Measurements from ENCODE around the gene SYNPO.

Gene SYNPO, protein sequence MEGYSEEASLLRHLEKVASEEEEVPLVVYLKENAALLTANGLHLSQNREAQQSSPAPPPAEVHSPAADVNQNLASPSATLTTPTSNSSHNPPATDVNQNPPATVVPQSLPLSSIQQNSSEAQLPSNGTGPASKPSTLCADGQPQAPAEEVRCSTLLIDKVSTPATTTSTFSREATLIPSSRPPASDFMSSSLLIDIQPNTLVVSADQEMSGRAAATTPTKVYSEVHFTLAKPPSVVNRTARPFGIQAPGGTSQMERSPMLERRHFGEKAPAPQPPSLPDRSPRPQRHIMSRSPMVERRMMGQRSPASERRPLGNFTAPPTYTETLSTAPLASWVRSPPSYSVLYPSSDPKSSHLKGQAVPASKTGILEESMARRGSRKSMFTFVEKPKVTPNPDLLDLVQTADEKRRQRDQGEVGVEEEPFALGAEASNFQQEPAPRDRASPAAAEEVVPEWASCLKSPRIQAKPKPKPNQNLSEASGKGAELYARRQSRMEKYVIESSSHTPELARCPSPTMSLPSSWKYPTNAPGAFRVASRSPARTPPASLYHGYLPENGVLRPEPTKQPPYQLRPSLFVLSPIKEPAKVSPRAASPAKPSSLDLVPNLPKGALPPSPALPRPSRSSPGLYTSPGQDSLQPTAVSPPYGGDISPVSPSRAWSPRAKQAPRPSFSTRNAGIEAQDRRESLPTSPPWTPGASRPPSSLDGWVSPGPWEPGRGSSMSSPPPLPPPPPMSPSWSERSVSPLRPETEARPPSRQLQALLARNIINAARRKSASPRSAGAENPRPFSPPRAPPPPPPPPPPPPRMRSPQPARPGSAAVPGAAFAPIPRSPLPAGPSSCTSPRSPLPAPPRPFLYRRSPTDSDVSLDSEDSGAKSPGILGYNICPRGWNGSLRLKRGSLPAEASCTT

DNA sequence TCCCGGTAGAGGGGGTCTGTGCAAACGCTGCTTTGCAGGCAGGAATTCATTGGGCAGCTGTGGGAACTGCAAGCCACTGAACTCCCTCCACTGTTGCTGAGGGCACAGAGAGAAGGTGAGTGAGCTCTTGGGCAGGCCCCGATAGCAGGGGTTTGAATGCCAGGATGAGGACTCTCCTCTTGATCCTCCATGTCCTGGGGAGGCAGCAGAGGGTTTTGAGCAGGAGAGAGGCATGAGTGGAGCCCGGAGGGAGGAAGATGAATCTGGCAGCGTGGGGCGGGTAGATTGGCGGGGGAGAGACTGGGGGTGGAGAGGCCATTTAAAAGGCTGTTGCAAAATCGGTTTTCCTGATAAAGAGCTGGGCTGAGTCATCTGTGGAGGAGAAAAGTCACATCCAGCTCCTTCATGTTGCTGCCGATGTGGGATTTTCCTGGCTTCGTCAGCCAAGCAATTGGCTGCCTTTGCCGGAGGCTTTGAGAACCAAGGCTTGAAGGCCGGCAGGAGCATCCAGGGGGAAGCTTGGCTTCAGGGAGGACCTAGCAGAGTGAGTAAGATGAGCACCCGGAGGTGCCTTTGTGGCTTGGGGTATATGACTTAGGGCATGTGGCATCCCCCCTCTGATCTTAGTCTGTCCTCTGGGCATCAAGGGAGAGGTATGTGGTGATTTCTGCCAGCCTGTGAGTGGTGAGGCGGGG lies at the start of gene SYNPO:
SYNPO (plus strand) TSS at position 350 of the 695 bp plus-strand sequence. CDS start 7,616 bp downstream, outside the sequence.
- peak; percentile 73 to 84 for DNase-seq

DNA sequence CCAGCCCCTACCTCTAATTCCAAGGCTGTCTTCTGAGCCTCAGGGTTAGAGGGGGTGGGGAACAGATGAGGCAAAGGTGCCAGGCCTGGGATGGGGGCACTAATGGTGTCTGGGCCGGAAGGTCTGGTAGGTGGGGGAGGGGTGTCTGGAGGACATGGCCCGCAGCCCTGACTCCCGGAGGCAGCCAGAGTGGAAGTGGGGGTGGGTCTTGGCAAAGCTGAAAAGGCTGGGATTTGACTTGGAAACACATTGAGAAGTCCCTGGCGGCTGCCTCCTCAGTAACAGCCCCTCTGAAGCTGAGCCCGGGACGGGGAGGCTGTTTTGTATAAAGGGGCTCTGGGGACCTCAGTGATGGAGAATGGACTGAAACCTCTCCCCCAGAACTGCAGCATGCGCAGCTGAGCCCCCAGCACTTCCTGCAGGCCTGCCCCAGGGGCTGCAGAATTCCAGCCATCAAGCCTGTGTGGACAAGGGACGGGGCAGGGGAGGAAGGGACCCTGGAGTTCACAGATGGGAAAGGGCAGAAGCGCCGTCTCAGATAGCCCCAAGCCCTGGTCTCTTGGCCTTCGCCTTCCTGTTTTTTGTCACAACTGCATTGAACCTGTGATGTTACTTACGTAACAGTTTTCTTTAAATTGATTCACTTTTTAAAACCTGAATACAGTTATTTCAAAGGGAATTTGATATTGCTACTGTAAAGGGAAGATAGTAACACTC lies 49.3 kb upstream of the SYNPO start:
- DNase-seq = no peak

DNA sequence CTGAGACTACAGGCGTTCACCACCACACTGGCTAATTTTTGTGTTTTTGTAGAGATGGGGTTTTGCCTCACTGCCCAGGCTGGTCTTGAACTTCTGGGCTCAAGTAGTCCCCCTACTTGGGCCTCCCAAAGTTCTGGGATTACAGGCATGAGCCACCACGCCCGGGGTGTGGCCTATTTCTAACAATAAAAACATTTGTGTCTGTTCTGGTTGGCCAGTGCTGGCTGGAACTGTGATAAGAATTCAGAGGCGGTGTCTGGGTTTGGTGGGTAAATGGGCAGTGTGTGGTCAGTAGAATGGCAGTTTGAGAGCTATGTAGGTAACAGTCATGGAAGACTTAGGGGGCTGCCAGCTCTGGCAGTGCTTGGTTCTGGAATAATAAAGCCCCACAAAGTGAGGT lies 46.9 kb upstream of the SYNPO start:
- no peak for DNase-seq

DNA sequence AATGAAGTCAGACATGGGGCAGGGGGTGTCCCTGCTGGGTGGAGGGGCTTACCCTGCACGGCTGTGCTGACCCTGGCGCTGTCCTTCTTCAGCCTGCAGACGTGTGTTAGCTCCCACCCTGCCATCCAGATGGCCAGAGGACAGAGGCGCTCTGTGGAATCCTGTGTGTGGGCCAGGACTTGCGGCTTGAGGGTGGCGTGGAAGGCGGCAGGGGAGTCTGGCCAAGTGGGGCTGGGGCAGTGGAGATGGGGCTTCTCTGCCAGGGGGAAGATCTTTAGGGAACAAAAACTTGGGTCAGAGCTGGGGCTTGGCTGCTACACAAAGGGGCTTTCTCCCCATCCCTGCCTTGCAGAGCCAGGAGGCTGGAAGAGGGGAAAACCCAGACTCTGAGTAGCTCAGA lies 46.5 kb upstream of the SYNPO start:
- no peak for DNase-seq

DNA sequence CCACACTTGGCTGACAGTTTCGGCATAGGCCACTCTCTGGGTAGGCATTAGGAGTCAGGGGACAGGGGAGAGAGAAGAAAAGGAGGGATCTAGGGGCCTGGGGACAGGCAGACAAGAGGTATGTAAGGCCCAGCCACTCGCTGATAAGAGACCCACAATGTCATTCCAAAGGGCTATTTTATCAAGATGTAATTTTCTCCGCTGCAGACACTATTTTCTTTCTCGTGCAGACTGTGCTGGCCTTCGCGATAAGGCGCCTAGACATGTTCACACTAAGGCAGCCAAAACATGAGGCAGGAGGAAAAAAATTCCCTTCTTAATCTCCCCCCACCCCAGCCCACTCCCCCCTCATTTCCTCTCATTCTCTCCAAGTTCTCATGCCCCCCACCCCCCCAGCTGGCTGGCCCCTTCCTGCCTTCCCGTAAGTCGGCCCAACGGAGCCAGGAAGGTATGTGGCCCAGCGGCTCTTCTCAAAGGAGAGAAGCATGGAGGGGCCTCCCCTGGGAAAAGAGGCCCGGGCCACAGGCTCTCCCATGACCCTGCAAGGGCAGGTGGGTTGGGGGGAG lies 44.9 kb upstream of the SYNPO start:
- no peak for DNase-seq

DNA sequence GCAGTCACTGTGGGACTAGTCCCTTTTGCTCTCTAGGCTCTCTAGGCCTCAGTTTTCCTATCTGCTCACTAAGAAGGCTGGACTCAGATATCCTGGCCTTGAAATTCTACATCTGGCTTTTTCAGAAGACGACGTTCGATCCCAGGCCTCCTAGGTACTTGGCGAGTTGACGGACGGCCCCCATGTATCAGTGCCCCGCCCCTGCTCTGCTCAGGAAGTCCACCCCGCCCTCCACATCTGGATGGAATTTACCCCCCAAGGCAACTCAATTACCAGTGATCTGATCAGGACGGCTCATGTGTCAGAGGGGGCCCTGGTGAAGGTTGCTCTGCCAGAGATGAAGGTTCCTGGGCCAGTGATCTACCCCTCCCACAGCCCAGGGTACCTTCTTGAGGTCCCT lies 44.1 kb upstream of the SYNPO start:
- no peak for DNase-seq

DNA sequence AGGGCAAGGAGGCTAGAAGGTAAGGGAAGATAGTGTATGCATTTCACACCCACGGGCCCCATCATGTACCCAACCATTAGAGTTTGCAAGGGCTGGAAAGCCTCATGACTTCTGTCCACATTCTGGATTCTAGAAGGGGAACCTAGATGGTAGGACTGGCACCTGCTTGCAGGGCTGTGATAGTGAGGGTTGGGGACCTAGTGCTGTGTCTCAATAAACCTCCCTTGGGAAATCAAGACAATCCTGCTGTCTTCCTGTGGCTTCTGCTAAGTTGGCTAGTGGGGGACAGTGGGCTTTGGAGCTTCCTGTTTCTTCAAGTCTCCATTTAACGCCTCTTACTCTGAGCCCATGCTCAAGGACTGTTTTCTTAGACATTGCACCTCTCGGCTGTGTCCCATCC lies 43.6 kb upstream of the SYNPO start:
- DNase-seq = peak in 1 of 2 donors; percentile 39

DNA sequence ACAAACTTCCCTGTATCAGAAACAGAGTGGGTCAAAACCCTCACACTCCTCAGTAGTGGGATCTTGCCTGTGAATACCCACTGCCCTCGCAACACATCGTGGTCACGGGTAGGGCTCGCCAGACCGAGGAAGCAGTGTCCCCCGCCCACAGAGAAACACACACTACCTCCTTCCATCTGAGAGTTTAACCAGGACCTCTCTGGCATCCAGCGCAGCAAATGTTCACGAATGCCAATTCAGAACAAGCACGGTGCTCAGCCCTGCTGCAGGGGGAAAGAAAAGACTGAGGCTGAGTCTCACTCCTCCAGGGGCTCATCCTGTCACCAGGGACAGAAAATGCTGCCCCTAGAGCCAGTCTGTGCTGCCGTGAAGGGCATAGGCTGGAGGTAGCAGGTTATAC lies 42.5 kb upstream of the SYNPO start:
- peak; percentile 9 to 68 for DNase-seq

DNA sequence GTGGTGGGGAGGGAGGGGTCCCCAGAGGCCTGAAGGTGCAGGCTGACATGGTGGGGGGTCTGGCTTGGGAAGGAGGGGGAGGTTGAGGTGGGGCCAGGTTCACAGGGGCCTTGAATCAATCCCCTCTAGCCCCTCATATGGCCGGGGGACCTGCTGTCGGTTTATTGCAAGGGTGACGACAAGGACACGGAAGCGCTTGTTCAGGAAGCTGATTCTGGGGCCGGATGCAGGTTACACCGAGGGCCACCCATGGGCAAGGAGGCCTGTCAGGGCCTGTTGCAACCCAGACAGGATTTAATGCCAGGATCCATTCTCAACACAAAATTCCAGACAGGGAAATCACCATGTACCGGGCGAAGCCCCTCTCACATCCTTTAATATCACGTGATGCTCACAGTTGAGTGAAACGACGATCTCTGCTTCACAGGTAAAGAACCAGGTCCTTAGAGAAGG lies 41.6 kb upstream of the SYNPO start:
- no peak for DNase-seq

DNA sequence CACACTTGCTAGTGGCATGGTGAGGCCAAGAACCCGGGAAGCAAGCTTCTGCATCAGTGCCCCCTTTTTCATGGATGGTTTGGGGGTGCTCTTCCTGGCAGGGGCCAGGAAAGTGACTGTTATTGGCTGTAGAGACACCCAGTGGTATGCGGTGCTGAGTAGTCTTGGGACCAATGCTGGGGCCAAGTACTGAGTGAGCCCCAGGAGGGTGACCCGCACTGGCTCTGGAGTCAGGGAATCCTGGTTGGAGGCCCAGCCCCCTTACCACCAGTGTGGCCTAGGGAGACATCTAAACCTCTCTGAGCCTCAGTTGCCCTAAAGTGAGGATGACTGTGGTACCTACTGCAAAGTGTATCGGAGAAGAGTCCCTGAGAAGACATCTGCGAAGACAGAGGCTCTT lies 41.2 kb upstream of the SYNPO start:
- DNase-seq = no peak

DNA sequence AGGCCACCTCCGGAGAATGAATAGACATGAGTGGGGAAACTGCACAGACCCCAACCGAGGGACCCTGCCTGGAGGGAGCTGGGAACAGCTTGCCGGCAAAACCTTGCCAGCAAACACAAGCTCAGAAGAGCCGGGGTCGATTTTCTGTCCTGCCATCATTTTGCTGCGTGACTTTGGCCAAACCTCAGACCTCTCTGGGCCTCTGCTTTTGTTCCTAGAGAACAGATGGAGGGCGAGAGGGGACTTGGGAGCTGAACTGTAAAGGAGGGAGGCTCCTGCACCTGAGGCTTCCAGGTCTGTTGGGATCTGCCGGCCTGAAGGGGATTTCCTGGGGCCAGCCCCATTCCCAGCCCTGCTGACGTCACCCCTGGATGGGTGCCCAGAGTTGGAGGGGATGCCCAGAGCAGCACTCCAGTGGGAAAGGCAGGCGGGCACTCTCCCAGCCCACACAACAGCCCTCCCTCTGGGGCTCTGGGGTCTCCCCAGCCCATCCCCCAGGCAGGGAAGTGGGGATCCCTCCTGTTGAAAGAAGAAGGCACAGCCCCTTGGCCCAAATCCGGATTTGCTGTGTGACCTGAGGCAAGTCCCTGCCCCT lies 40.4 kb upstream of the SYNPO start:
- peak; percentile 31 for DNase-seq

DNA sequence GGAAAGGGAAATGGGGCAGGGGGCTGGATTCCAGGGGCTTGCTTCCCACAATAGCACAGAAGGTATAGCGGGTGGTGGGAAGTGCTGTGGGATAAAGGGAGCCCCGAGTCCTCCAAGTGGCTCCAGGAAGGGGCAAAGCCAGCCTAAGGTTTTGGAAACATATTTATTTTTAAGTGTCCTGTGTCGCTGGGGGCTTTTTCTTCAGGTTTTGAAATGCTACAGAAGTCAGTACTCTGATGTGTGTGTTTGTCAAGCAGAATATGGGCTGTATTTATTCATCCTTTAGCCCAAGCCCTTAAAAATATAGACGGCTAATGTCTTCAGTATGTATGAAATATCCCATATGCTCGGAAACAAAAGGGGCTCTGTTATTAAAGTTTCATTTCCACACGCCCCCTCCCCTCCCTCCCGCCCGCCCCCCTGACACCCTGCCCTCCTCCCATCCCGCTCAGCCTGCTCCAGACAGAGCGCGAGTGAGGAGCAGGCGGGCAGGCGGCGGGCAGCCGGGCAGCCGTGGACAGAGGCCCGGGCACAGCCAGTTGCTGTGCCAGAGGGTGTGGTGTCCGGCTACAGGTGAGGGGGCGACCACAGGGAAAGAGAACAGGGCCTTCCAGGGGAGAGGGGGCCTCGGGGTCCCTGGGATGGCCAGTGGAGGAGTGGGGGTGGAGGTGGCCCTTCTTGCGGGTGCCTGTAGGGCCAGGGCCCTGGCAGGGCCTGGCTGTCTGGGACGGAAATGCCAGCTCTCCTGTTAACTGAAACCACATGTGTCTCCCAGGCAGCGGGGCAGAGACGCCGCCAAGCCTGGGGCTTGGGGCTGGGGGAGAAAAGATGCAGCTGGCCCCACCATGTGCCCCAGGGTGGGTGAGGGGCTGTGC lies 39.6 kb upstream of the SYNPO start:
- DNase-seq = no peak

DNA sequence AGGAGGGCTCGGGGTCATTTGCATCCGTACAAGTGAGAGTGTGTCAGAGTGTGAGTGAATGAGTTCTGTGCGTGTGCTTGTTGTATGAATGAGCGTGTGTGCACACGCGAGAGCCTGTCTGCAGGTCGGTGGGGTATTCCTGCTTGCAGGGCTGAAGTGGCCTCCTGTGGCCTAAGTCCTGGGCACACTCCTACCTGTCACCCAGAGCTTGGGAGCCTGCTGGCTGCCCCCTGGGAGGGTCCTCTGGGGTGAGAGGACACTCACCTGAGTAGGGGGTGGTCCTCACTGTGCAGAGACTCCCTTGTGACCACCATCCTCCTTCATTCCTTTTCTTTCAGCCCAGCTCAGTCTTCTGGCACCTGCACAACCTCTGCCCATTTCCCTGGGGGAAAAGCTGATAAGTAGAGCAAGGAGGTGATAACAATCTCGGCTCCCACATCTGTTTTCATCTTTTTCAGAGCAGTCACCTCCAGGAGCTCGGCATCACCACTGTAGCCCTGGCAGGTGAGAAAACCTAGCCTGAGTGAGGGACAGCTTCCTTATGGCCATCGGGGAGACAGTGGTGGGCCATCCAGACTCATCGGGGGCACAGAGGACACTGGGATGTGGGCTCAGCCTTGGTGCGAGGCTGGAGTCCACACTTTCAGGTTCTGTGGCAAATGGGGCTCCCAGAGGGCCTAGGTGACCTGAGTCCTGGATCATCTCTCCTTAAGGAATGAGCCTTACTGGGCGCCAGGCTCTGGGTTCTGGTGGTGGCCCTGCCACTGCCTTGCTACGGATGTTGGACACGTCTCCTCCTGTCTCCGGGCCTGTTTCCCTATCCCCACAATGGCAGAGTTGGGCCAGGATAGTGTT lies 38.7 kb upstream of the SYNPO start:
- no peak for DNase-seq

DNA sequence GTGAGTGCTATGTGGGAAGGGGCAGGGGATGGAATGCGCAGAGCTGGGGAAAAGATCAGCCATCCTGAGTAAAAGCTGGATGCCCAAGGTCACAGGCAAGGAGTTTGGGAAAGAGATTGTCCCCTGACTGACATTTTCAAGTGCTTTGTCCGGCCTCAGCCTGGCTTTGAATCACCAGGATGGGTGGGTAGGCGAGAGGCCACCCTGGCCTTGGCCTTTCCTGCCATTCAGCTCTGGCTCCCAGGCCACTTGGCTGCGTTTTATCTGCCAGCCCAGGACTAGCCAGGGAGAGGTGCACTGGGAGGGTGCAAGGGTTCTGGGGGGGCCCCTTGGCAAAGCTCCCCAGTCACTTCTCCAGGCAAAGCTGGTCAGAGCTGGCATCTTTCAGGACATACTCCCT lies 37.4 kb upstream of the SYNPO start:
- DNase-seq = no peak

DNA sequence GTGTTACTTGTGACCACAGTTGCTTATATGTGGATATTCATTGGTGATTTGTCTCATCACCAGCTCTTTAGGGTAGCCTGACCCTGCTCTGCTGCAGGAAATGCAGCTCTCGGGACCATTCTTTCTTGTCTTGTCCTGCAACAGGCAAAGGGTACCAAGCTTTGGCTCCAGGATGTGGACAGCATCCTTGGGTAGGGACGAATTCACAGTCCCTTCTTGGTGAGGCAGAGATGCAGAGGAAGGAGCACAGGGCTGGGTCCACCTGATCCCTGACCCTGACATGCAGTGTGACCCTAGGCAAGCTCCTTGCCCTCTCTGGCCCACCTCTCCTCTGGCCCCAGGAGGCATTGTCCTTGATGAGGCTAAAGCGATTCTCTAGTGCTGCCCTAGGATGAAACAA lies 37.0 kb upstream of the SYNPO start:
- no peak for DNase-seq

DNA sequence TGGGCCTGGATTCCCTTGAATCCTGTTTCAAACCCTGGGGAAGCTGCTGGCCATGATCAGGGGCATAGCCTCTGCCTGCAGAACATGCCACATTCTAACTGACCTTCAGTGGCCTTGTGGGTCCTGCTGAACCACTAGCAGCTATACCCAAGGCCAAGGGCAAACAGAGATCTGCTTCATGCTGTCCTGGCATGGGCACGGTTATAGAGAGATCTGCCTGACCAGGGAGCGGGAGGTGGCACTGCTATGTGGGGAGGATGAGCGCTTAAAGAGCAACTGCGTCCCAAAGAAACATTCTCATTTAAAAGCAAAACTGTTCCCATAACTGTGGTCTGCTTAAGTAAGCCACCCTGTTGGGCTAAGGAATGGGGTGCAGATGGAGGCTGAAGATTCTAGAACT lies 36.5 kb upstream of the SYNPO start:
- DNase-seq = no peak

DNA sequence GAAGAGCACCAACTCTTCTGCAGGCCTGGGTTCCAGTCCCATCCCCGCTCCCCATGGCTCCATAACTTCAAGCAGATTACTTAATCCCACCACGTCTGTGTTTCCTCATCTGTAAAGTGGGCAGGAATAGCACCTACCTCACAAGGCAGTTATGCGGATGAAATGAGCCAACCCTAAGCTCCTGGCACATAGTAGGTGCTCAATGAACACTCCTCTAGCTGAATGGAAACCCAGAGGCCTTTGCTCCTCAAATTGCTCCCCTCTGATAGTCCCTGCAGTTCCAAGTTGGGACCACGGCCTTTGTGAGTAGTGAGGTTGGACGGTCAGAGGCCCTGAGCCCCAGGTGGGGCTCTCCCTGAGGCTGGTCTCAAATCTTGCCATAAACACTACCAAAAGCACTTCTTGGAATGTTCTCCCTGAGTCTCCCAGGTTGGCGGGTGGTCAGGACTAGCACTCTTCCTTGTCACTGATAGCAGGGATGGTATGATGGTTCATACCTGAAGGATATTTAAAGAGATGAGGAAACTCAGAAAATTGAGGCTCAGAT lies 35.5 kb upstream of the SYNPO start:
- DNase-seq = no peak

DNA sequence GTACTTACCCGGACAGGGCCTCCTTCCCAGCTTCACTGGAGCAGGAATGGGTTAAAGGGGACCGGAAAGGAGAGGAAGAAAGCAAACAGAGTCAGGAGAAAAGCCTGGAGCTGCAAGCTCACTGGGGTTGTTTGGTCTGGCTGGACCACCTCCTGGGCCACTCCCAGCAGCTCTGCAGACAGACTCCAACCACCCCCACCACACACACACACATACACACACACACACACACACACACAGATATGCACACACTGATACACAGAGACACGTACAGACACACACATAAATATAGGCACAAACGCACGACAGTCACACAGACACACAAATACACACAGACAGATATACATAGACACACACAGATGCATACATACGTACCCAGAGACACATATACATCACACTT lies 34.9 kb upstream of the SYNPO start:
- no peak for DNase-seq

DNA sequence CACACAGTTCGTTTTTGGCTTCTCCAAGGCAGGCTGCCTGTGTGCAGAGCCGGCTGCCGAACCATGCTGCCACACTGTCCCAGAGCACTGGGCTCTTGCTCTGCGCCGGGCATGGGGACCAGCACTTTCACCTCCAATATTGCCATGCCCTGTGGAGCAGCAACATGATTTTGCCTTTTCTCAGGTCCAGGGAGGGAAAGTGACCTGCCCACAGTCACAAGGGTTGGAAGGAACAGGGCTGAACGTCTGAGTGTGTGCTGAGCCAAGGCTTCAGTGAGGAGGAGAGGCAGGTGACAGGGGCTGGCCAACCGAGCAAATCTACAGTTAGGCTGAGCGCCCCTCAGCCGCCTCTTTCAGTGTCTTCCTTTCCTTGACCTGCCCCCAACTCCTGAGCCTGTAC lies 34.0 kb upstream of the SYNPO start:
- DNase-seq = no peak

DNA sequence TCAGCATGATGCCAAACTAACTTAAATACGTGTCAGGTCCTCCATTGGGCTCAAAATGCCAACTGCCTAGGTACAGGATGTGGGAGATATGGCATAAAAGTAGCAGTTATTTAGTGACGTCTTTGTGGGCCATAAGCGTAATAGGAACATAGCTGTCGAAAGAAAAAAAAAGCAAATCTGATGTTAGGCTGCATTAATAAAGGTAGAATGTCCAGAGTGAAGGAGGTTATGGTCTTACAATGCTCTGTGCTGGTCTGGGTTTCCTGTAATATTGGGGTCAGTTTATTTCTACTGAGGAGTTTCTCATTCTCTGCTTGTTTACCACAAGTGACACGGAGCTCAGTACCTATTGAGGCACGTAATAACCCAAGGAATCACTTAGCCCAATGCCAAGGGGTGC lies 33.4 kb upstream of the SYNPO start:
- DNase-seq = no peak

Measured in inflammatory macrophage treated with lipopolysaccharide for 1 hour (primary cell).